Activated CD4-positive, alpha-beta T cell treated with anti-CD3 and anti-CD28 coated beads, Interleukin-2, amount 10 ng/mL, durations not matched to agents 7 days and 5 days (primary cell): ENCODE data around the gene NPTX1. TPM values are rescaled to one million over a fixed set of nuclear protein-coding genes. Genes with fewer than 3 reads are reported as not detected.

ENCODE experiments used
- CTCF ChIA-PET: fragments of 350-600 bp; sonication (Branson Sonifier 250); formaldehyde crosslinking; loops from one replicate; lab custom pipeline; 2021; ENCODE audit warnings: antibody characterized with exemption; lab: Charles Lee
- POLR2A ChIA-PET: fragments of 350-600 bp; sonication (Branson Sonifier 250); formaldehyde crosslinking; loops from one replicate; lab custom pipeline; 2021; ENCODE audit warnings: antibody characterized with exemption; lab: Charles Lee
- DNase-seq: peaks from one replicate; pipeline ENCODE4 v3.0.0-alpha.2; 2020
- H3K27ac Mint-ChIP-seq: one replicate; pipeline ENCODE4 v1.8.0; 2021; ENCODE audit warnings: mild to moderate bottlenecking, moderate library complexity, mixed read lengths
- H3K27me3 Mint-ChIP-seq: one replicate; pipeline ENCODE4 v1.8.0; 2021; ENCODE audit warnings: mixed read lengths
- H3K36me3 Mint-ChIP-seq: one replicate; pipeline ENCODE4 v1.8.0; 2021; ENCODE audit warnings: low read depth, mixed read lengths
- H3K4me1 Mint-ChIP-seq: one replicate; pipeline ENCODE4 v1.8.0; 2021; ENCODE audit warnings: mixed read lengths
- H3K4me3 Mint-ChIP-seq: one replicate; pipeline ENCODE4 v1.8.0; 2021; ENCODE audit warnings: mild to moderate bottlenecking, moderate library complexity, mixed read lengths
- H3K9me3 Mint-ChIP-seq: one replicate; pipeline ENCODE4 v1.8.0; 2021; ENCODE audit warnings: mixed read lengths
- total RNA-seq, 2 experiments: library from RNA; stranded (reverse); gene quantifications; one replicate each; pipeline ENCODE4 v1.2.3, GENCODE V29; 2021

The NPTX1 gene
- total RNA-seq, 2 experiments from 2014 or later: 85.8 to 86.1 TPM

GRCh38 chr17:80458016-80458415 is 18.4 kb downstream of the NPTX1 start:
- Mint-ChIP-seq H3K27ac (no peak overlapping the region), H3K36me3 (no peaks in the 10 kb centered on the region), H3K4me3 (no peak overlapping the region), H3K9me3 (no peaks in the 10 kb centered on the region), H3K27me3 (peaks cover 14% of the 10 kb centered on the region), H3K4me1 (peaks cover 36% of the 10 kb centered on the region)
- ChIA-PET CTCF (interaction anchor here (0.6 to 2.1 kb wide), 2 partner anchors 31 to 35 kb away, joined by 3 to 5 read pairs; no protein-coding TSS in a partner anchor), POLR2A (no interaction called here)
- no peak for DNase-seq

- no peaks in the 10 kb centered on the region for H3K36me3 Mint-ChIP-seq
- H3K27ac Mint-ChIP-seq: peak overlapping the region; percentile 73
- H3K4me3 Mint-ChIP-seq: no peak overlapping the region
- POLR2A ChIA-PET: no interaction called here
- H3K9me3 Mint-ChIP-seq: no peaks in the 10 kb centered on the region
- peaks cover 14% of the 10 kb centered on the region for H3K27me3 Mint-ChIP-seq
- CTCF ChIA-PET: interaction anchor here (2.1 kb wide), 1 partner anchor 30 kb away, joined by 5 read pairs; no protein-coding TSS in a partner anchor
- no peak for DNase-seq
- peaks cover 38% of the 10 kb centered on the region for H3K4me1 Mint-ChIP-seq
Observed at GRCh38 chr17:80457236-80457856, 19.1 kb downstream of the NPTX1 start.

- POLR2A ChIA-PET: no interaction called here
- no peaks in the 10 kb centered on the region for H3K9me3 Mint-ChIP-seq
- CTCF ChIA-PET: interaction anchor here (2.1 kb wide), 1 partner anchor 30 kb away, joined by 5 read pairs; no protein-coding TSS in a partner anchor
- H3K36me3 Mint-ChIP-seq: no peaks in the 10 kb centered on the region
- H3K27me3 Mint-ChIP-seq: peaks cover 14% of the 10 kb centered on the region
- peaks cover 38% of the 10 kb centered on the region for H3K4me1 Mint-ChIP-seq
- H3K27ac Mint-ChIP-seq: peak overlapping the region; percentile 73
- DNase-seq: no peak
- H3K4me3 Mint-ChIP-seq: peak overlapping the region; percentile 43
Observed at GRCh38 chr17:80456465-80457235, 19.8 kb downstream of the NPTX1 start.

- no peak for DNase-seq
- Mint-ChIP-seq H3K4me3 (peak overlapping the region; percentile 96), H3K9me3 (no peaks in the 10 kb centered on the region), H3K4me1 (peaks cover 38% of the 10 kb centered on the region), H3K27me3 (peaks cover 14% of the 10 kb centered on the region), H3K36me3 (no peaks in the 10 kb centered on the region), H3K27ac (peak overlapping the region; percentile 73)
- ChIA-PET CTCF (interaction anchor here (1.5 kb wide), 1 partner anchor 12 kb away, joined by 6 read pairs; no protein-coding TSS in a partner anchor), POLR2A (interaction anchor here (1.3 kb wide), 1 partner anchor 334 kb away, joined by 4 read pairs; no protein-coding TSS in a partner anchor)
Observed at GRCh38 chr17:80455784-80456183, 20.6 kb downstream of the NPTX1 start.

GRCh38 chr17:80455336-80455710 is 21.1 kb downstream of the NPTX1 start:
- CTCF ChIA-PET: interaction anchor here (1.0 to 1.5 kb wide), 4 partner anchors 13 to 515 kb away, joined by 3 to 7 read pairs (median 4); no protein-coding TSS in a partner anchor
- H3K4me3 Mint-ChIP-seq: peak overlapping the region; percentile 96
- peaks cover 38% of the 10 kb centered on the region for H3K4me1 Mint-ChIP-seq
- POLR2A ChIA-PET: interaction anchor here (1.3 kb wide), 1 partner anchor 335 kb away, joined by 4 read pairs; no protein-coding TSS in a partner anchor
- no peak for DNase-seq
- peaks cover 11% of the 10 kb centered on the region for H3K27me3 Mint-ChIP-seq
- no peaks in the 10 kb centered on the region for H3K36me3 Mint-ChIP-seq
- no peaks in the 10 kb centered on the region for H3K9me3 Mint-ChIP-seq
- peak overlapping the region; percentile 95 for H3K27ac Mint-ChIP-seq

GRCh38 chr17:80454557-80455335 is 21.7 kb downstream of the NPTX1 start:
- peaks cover 11% of the 10 kb centered on the region for H3K27me3 Mint-ChIP-seq
- POLR2A ChIA-PET: interaction anchor here (0.6 to 1.3 kb wide), 4 partner anchors 320 to 534 kb away, joined by 3 to 4 read pairs (median 3); no protein-coding TSS in a partner anchor

GRCh38 chr17:80453998-80454556 is 22.3 kb downstream of the NPTX1 start:
- DNase-seq: no peak
- POLR2A ChIA-PET: interaction anchor here (0.6 to 0.7 kb wide), 3 partner anchors 320 to 535 kb away, joined by 3 read pairs; no protein-coding TSS in a partner anchor
- H3K4me1 Mint-ChIP-seq: peaks cover 38% of the 10 kb centered on the region
- peak overlapping the region; percentile 96 for H3K4me3 Mint-ChIP-seq
- H3K27me3 Mint-ChIP-seq: peaks cover 6% of the 10 kb centered on the region
- no peaks in the 10 kb centered on the region for H3K9me3 Mint-ChIP-seq
- no peaks in the 10 kb centered on the region for H3K36me3 Mint-ChIP-seq
- CTCF ChIA-PET: interaction anchor here (1.0 to 1.5 kb wide), 5 partner anchors 14 to 516 kb away, joined by 3 to 7 read pairs (median 5); no protein-coding TSS in a partner anchor
- H3K27ac Mint-ChIP-seq: peak overlapping the region; percentile 98

More at GRCh38 chr17:80454557-80455335, 21.7 kb downstream of the NPTX1 start:
- Mint-ChIP-seq H3K4me1 (peaks cover 38% of the 10 kb centered on the region), H3K27ac (peak overlapping the region; percentile 95), H3K4me3 (peak overlapping the region; percentile 96), H3K9me3 (no peaks in the 10 kb centered on the region), H3K36me3 (no peaks in the 10 kb centered on the region)
- DNase-seq: peak; percentile 96
- CTCF ChIA-PET: interaction anchor here (1.0 to 1.5 kb wide), 5 partner anchors 13 to 515 kb away, joined by 3 to 7 read pairs (median 5); no protein-coding TSS in a partner anchor

GRCh38 chr17:80453126-80453997 is 23.0 kb downstream of the NPTX1 start:
- CTCF ChIA-PET: interaction anchor here (1.5 kb wide), 1 partner anchor 26 kb away, joined by 7 read pairs; no protein-coding TSS in a partner anchor

GRCh38 chr17:80452173-80452915 is 24.1 kb downstream of the NPTX1 start:
- H3K4me1 Mint-ChIP-seq: peaks cover 33% of the 10 kb centered on the region
- no peaks in the 10 kb centered on the region for H3K9me3 Mint-ChIP-seq
- ChIA-PET POLR2A (no interaction called here), CTCF (interaction anchor here (1.0 to 1.2 kb wide), 2 partner anchors 25 to 537 kb away, joined by 3 to 5 read pairs; no protein-coding TSS in a partner anchor)
- H3K36me3 Mint-ChIP-seq: no peaks in the 10 kb centered on the region
- no peak overlapping the region for H3K4me3 Mint-ChIP-seq
- H3K27me3 Mint-ChIP-seq: peaks cover 2% of the 10 kb centered on the region
- no peak overlapping the region for H3K27ac Mint-ChIP-seq
- DNase-seq: no peak

More at GRCh38 chr17:80453126-80453997, 23.0 kb downstream of the NPTX1 start:
- no peak for DNase-seq
- H3K9me3 Mint-ChIP-seq: no peaks in the 10 kb centered on the region
- no peaks in the 10 kb centered on the region for H3K36me3 Mint-ChIP-seq
- POLR2A ChIA-PET: no interaction called here
- peaks cover 38% of the 10 kb centered on the region for H3K4me1 Mint-ChIP-seq
- H3K27me3 Mint-ChIP-seq: peaks cover 4% of the 10 kb centered on the region
- H3K4me3 Mint-ChIP-seq: peak overlapping the region; percentile 96
- H3K27ac Mint-ChIP-seq: peak overlapping the region; percentile 98

- POLR2A ChIA-PET: no interaction called here
- CTCF ChIA-PET: interaction anchor here (1.0 to 1.2 kb wide), 2 partner anchors 24 to 538 kb away, joined by 3 to 5 read pairs; no protein-coding TSS in a partner anchor
- H3K9me3 Mint-ChIP-seq: no peaks in the 10 kb centered on the region
- no peak overlapping the region for H3K4me3 Mint-ChIP-seq
- peaks cover 24% of the 10 kb centered on the region for H3K4me1 Mint-ChIP-seq
- no peak overlapping the region for H3K27ac Mint-ChIP-seq
- H3K27me3 Mint-ChIP-seq: no peaks in the 10 kb centered on the region
- DNase-seq: no peak
- no peaks in the 10 kb centered on the region for H3K36me3 Mint-ChIP-seq
Observed at GRCh38 chr17:80451104-80451775, 25.2 kb downstream of the NPTX1 start.
